ENCODE measurements around the gene FCRL2. TPM values are rescaled to one million over a fixed set of nuclear protein-coding genes. Genes with fewer than 3 reads are reported as not detected.

FCRL2 gene
- total and polyA plus RNA-seq, 4 donors: 0.22 to 2.3 (median 0.79) TPM

DNA sequence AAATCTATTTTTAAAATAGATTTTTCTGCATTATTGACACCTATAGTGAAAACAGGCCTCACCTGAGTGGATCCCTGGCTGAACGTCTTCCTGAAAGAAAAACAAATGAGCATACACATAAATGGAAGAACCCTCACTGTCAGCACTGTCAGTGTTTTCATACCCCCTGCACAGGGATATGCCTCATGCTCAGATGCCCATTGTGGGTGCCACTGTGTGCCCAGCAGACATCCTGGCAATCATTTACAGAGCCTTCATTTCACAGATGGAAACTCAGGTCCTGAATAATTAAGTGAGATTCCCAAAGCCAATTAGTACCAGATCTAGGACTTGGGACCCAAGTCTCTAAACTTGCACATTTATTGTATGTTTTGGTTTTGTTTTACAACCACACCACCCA, 23.1 kb upstream of the FCRL2 start:
- ATAC-seq (ENCODE audit: insufficient read depth, low FRiP score): no peak
- H3K9ac ChIP-seq (ENCODE audit: insufficient read depth in 1 of 2, low read length in 2 of 2): no peak overlapping the region
- H3K4me1 ChIP-seq (ENCODE audit: control insufficient read depth in 5 of 5, insufficient read depth in 5 of 5, low read length in 5 of 5): no peaks in the 10 kb centered on the region
- peaks cover 0 to 3% (median 0%) of the 10 kb centered on the region in 4 donors for H3K9me3 ChIP-seq (ENCODE audit: control insufficient read depth in 4 of 4, insufficient read depth in 3 of 4, low read length in 3 of 4)
- no peak overlapping the region for H3K27ac ChIP-seq (ENCODE audit: low read depth in 1 of 2, low read length in 1 of 2)
- no peak overlapping the region for H3K4me3 ChIP-seq
- no peak for DNase-seq
- no peaks in the 10 kb centered on the region for H3K27me3 ChIP-seq (ENCODE audit: control insufficient read depth in 3 of 3, insufficient read depth in 3 of 3, low read length in 2 of 3)
- no peak for TF ChIP-seq CTCF (IDR thresholded peaks at IDR 0.05; ENCODE audit: control extremely low read depth, extremely low read depth)
- no peaks in the 10 kb centered on the region for H3K36me3 ChIP-seq (ENCODE audit: control insufficient read depth in 4 of 4, insufficient read depth in 4 of 4, low read length in 4 of 4)
- WGBS, 2 donors: 75 to 90% methylated on average over 1 of the region's 1 CpG

DNA sequence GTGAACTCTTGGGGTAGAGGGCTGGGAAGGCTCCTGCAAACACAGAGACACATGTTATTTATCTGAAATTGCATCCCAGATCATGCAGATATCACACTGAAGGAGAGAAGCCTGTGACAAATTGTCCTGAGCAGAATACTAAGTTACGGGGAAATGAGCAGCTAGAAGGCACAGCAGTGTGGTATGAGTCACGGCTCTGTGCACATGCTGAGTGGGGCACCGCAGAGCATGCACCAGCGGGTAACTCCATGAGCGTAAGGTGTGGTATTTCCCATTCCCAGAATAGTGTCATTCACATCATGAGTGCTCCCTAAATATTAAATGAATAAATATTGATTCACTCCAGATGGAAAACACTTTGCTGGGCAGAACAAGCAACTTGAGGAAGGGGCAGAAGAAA, 21.3 kb upstream of the FCRL2 start:
- H3K4me1 ChIP-seq (ENCODE audit: control insufficient read depth in 5 of 5, insufficient read depth in 5 of 5, low read length in 5 of 5): no peaks in the 10 kb centered on the region
- no peaks in the 10 kb centered on the region for H3K36me3 ChIP-seq (ENCODE audit: control insufficient read depth in 4 of 4, insufficient read depth in 4 of 4, low read length in 4 of 4)
- ATAC-seq (ENCODE audit: insufficient read depth, low FRiP score) (peak; percentile 53), DNase-seq (peak in 1 of 3 donors; percentile 1)
- no peak for TF ChIP-seq CTCF (IDR thresholded peaks at IDR 0.05; ENCODE audit: control extremely low read depth, extremely low read depth)
- no peak overlapping the region for H3K4me3 ChIP-seq
- H3K9ac ChIP-seq (ENCODE audit: insufficient read depth in 1 of 2, low read length in 2 of 2): no peak overlapping the region
- H3K27me3 ChIP-seq (ENCODE audit: control insufficient read depth in 3 of 3, insufficient read depth in 3 of 3, low read length in 2 of 3): no peaks in the 10 kb centered on the region
- H3K9me3 ChIP-seq (ENCODE audit: control insufficient read depth in 4 of 4, insufficient read depth in 3 of 4, low read length in 3 of 4): peaks cover 0 to 3% (median 2%) of the 10 kb centered on the region in 4 donors
- 70 to 91% methylated on average over 5 of the region's 5 CpGs for WGBS, 2 donors
- no peak overlapping the region for H3K27ac ChIP-seq (ENCODE audit: low read depth in 1 of 2, low read length in 1 of 2)

DNA sequence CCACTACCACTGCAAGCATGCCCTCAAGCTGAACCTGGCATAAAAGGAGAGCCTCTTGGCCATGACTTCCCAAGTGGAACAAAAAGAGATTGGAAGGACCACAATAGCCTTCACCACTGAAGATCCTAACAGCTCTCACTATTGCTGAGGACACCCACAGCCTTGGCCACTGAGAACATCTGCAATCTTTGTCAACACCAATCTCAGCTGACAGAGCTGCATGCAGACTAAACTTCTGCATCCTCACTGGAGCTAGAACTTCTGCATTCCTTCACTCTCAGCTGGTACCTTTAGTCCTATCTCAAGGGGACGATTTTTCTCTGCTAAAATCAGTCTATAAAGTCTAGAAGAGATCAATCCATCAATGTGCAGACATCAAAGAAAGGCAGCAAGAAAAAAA, 8.3 kb upstream of the FCRL2 start:
- peaks cover 0 to 2% (median 0%) of the 10 kb centered on the region in 4 donors for H3K9me3 ChIP-seq (ENCODE audit: control insufficient read depth in 4 of 4, insufficient read depth in 3 of 4, low read length in 3 of 4)
- H3K27me3 ChIP-seq (ENCODE audit: control insufficient read depth in 3 of 3, insufficient read depth in 3 of 3, low read length in 2 of 3): no peaks in the 10 kb centered on the region
- 8 to 30% methylated on average over 1 of the region's 1 CpG for WGBS, 2 donors
- no peak overlapping the region for H3K9ac ChIP-seq (ENCODE audit: insufficient read depth in 1 of 2, low read length in 2 of 2)
- no peaks in the 10 kb centered on the region for H3K4me1 ChIP-seq (ENCODE audit: control insufficient read depth in 5 of 5, insufficient read depth in 5 of 5, low read length in 5 of 5)
- DNase-seq (no peak), ATAC-seq (ENCODE audit: insufficient read depth, low FRiP score) (no peak)
- no peaks in the 10 kb centered on the region for H3K36me3 ChIP-seq (ENCODE audit: control insufficient read depth in 4 of 4, insufficient read depth in 4 of 4, low read length in 4 of 4)
- H3K4me3 ChIP-seq: no peak overlapping the region
- H3K27ac ChIP-seq (ENCODE audit: low read depth in 1 of 2, low read length in 1 of 2): no peak overlapping the region
- TF ChIP-seq CTCF (IDR thresholded peaks at IDR 0.05; ENCODE audit: control extremely low read depth, extremely low read depth): no peak

- no peak for DNase-seq
- Histone ChIP-seq H3K4me3 (no peak overlapping the region), H3K4me1 (ENCODE audit: control insufficient read depth in 5 of 5, insufficient read depth in 5 of 5, low read length in 5 of 5) (no peaks in the 10 kb centered on the region), H3K27ac (ENCODE audit: low read depth in 1 of 2, low read length in 1 of 2) (no peak overlapping the region), H3K9me3 (ENCODE audit: control insufficient read depth in 4 of 4, insufficient read depth in 3 of 4, low read length in 3 of 4) (peaks cover 0 to 2% (median 0%) of the 10 kb centered on the region in 4 donors), H3K27me3 (ENCODE audit: control insufficient read depth in 3 of 3, insufficient read depth in 3 of 3, low read length in 2 of 3) (no peaks in the 10 kb centered on the region), H3K36me3 (ENCODE audit: control insufficient read depth in 4 of 4, insufficient read depth in 4 of 4, low read length in 4 of 4) (no peaks in the 10 kb centered on the region), H3K9ac (ENCODE audit: insufficient read depth in 1 of 2, low read length in 2 of 2) (no peak overlapping the region)
- 82 to 90% methylated on average over 3 of the region's 3 CpGs for WGBS, 2 donors
- ATAC-seq (ENCODE audit: insufficient read depth, low FRiP score): no peak
- TF ChIP-seq CTCF (IDR thresholded peaks at IDR 0.05; ENCODE audit: control extremely low read depth, extremely low read depth): no peak
Measured at GRCh38 chr1:157784801-157785200, 7.9 kb upstream of the FCRL2 start.

Measured in lung (tissue), 12 donors.